ENCODE measurements around the gene ATG5.

ATG5 gene

DNA sequence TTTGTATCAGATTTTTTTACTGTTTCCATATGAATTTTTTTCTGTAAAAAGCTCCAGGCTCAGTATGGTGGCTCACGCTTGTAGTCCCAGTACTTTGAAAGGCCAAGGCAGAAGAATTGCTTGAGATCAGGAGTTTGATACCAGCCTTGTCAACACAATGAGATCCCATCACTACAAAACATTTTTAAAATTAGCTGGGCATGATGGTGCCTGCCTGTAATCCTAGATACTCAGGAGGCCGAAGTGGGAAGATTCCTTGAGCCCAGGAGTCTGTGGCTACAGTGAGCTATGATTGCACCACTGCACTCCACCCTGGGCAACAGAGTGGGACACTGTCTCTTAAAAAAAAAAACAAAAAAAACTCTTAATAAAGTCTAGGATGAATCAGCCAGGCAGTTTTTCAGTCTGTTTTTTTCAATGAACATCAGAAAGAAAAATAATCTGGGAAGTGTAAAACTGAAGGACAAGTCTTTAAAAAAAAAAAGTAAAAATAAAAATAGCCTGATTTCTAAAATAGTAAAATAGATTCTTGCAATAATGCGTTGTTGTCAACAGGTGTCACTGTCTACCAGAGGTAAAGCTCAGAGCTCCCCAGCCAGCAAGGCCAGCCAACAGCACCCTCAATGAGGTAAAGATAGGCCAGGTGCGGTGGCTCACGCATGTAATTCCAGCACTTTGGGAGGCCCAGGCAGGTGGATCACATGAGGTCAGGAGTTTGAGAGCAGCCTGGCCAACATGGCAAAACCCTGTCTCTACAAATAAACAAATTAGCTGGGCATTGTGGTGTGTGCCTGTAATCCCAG, 9.3 kb upstream of the ATG5 start:
- no peaks in the 10 kb centered on the region for H3K79me2 ChIP-seq (ENCODE audit: control insufficient read depth, insufficient read depth, low read length, poor library complexity)
- H3K4ac ChIP-seq (ENCODE audit: low read depth, low read length) = no peak overlapping the region
- no CpG with 5 or more reads among the region's 5 CpGs for WGBS (ENCODE audit: extremely low coverage, insufficient coverage, insufficient read length)
- no peaks in the 10 kb centered on the region for H3K36me3 ChIP-seq (ENCODE audit: control insufficient read depth in 1 of 2, insufficient read depth in 2 of 2, low read length in 2 of 2)
- no peak overlapping the region for H4K8ac ChIP-seq (ENCODE audit: low read depth, low read length)
- no peak overlapping the region for H3K27ac ChIP-seq (ENCODE audit: low read depth, low read length)
- DNase-seq = peak; percentile 58 to 84
- H2AFZ ChIP-seq (ENCODE audit: insufficient read depth, low read length, poor library complexity) = no peak overlapping the region
- no peak overlapping the region for H2BK120ac ChIP-seq (ENCODE audit: insufficient read depth, low read length, poor library complexity)
- H3K4me1 ChIP-seq (ENCODE audit: control insufficient read depth in 1 of 2, insufficient read depth in 2 of 2, low read length in 2 of 2) = no peaks in the 10 kb centered on the region
- H3K23ac ChIP-seq (ENCODE audit: low read length) = no peak overlapping the region
- no peak overlapping the region for H4K12ac ChIP-seq (ENCODE audit: low read depth, low read length)
- no peak overlapping the region for H2AK5ac ChIP-seq (ENCODE audit: low read length)
- H2BK5ac ChIP-seq (ENCODE audit: low read depth, low read length, poor library complexity) = no peak overlapping the region
- H3K18ac ChIP-seq (ENCODE audit: low read length) = no peak overlapping the region
- no peaks in the 10 kb centered on the region for H3K9me3 ChIP-seq (ENCODE audit: insufficient read depth, low read depth, low read length)
- H3K14ac ChIP-seq (ENCODE audit: low read length) = no peak overlapping the region
- no peak overlapping the region for H2BK12ac ChIP-seq (ENCODE audit: low read length)
- no peak overlapping the region for H3K9ac ChIP-seq (ENCODE audit: low read length)
- H3K27me3 ChIP-seq (ENCODE audit: insufficient read depth, low read length) = no peaks in the 10 kb centered on the region
- no peak overlapping the region for H3K4me3 ChIP-seq (ENCODE audit: low read depth, low read length)
- no peaks in the 10 kb centered on the region for H3K79me1 ChIP-seq (ENCODE audit: low read length)
- H3K4me2 ChIP-seq (ENCODE audit: low read length) = no peak overlapping the region
- H4K91ac ChIP-seq (ENCODE audit: low read depth, low read length) = no peak overlapping the region

DNA sequence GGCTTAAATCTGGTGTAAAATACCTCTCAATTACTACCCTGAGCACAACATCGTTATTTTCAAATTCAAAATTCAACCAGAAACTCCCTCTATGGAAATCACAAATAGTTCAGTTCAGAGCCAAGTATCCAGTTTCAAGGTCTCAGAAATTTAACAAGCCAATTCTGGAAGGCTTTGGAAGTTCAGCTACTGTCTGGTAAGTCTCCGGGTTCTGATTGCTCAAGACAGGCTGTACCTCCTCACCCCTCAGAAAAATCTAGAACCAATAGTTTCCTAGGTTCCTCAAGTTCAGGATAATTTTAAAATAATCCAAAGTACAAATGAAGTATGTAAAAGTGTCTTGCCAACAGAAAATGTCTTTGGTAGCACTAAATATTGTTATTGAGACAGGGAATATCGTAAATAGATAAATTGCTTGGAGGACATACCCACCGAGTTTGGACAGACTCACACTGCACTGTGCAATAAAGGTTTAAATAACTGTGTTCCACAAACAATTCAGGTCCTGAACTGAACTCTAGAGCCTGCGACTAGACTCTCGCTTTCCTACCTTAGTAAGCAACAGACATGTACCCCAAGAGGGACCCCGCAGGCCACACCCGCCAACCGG, 729 bp downstream of the ATG5 start:
- Histone ChIP-seq H3K9me3 (ENCODE audit: insufficient read depth, low read depth, low read length) (no peaks in the 10 kb centered on the region), H2BK120ac (ENCODE audit: insufficient read depth, low read length, poor library complexity) (peak overlapping the region; percentile 49), H2AFZ (ENCODE audit: insufficient read depth, low read length, poor library complexity) (peak overlapping the region; percentile 19), H3K4me2 (ENCODE audit: low read length) (peak overlapping the region; percentile 92), H3K9ac (ENCODE audit: low read length) (peak overlapping the region; percentile 82), H2AK5ac (ENCODE audit: low read length) (no peak overlapping the region), H3K79me2 (ENCODE audit: control insufficient read depth, insufficient read depth, low read length, poor library complexity) (peaks cover 6% of the 10 kb centered on the region), H3K4me3 (ENCODE audit: low read depth, low read length) (peak overlapping the region; percentile 88), H3K27me3 (ENCODE audit: insufficient read depth, low read length) (no peaks in the 10 kb centered on the region), H3K18ac (ENCODE audit: low read length) (peak overlapping the region; percentile 66), H3K4me1 (ENCODE audit: control insufficient read depth in 1 of 2, insufficient read depth in 2 of 2, low read length in 2 of 2) (peaks cover 0 to 2% of the 10 kb centered on the region in 2 experiments), H4K91ac (ENCODE audit: low read depth, low read length) (peak overlapping the region; percentile 47), H3K23ac (ENCODE audit: low read length) (no peak overlapping the region), H3K79me1 (ENCODE audit: low read length) (peaks cover 5% of the 10 kb centered on the region), H2BK5ac (ENCODE audit: low read depth, low read length, poor library complexity) (peak overlapping the region; percentile 44), H4K8ac (ENCODE audit: low read depth, low read length) (peak overlapping the region; percentile 88), H3K36me3 (ENCODE audit: control insufficient read depth in 1 of 2, insufficient read depth in 2 of 2, low read length in 2 of 2) (no peaks in the 10 kb centered on the region), H3K14ac (ENCODE audit: low read length) (peak overlapping the region; percentile 56), H3K4ac (ENCODE audit: low read depth, low read length) (peak overlapping the region; percentile 8), H4K12ac (ENCODE audit: low read depth, low read length) (peak overlapping the region; percentile 72), H3K27ac (ENCODE audit: low read depth, low read length) (peak overlapping the region; percentile 93), H2BK12ac (ENCODE audit: low read length) (no peak overlapping the region)
- peak in 1 of 2 donors; percentile 11 for DNase-seq
- WGBS (ENCODE audit: extremely low coverage, insufficient coverage, insufficient read length) = no CpG with 5 or more reads among the region's 9 CpGs

DNA sequence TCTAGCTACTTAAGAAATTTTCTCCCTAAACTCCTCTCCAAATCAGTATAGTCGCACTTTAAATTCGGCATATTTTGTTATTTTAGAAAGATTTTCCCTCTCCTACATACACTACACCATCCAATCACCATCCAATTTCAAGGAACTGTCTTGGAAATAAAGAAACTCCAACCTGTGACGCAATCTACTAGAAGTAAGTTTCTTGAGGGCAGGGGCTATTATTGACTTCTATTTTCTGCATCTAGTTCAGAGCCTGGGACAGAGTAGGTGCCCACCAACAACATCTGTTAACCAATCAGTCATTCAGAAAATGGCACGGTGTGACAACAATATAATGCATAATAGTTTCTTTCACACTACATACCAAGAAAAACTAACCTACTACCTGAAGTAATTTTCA, 3.6 kb downstream of the ATG5 start:
- peaks cover 6% of the 10 kb centered on the region for H3K79me2 ChIP-seq (ENCODE audit: control insufficient read depth, insufficient read depth, low read length, poor library complexity)
- H3K36me3 ChIP-seq (ENCODE audit: control insufficient read depth in 1 of 2, insufficient read depth in 2 of 2, low read length in 2 of 2) = no peaks in the 10 kb centered on the region
- no peak overlapping the region for H3K4me3 ChIP-seq (ENCODE audit: low read depth, low read length)
- H2AFZ ChIP-seq (ENCODE audit: insufficient read depth, low read length, poor library complexity) = no peak overlapping the region
- no peak overlapping the region for H3K4me2 ChIP-seq (ENCODE audit: low read length)
- no peak overlapping the region for H3K23ac ChIP-seq (ENCODE audit: low read length)
- no peak overlapping the region for H3K4ac ChIP-seq (ENCODE audit: low read depth, low read length)
- no peak overlapping the region for H3K14ac ChIP-seq (ENCODE audit: low read length)
- no CpG with 5 or more reads among the region's 4 CpGs for WGBS (ENCODE audit: extremely low coverage, insufficient coverage, insufficient read length)
- no peak overlapping the region for H2AK5ac ChIP-seq (ENCODE audit: low read length)
- H3K4me1 ChIP-seq (ENCODE audit: control insufficient read depth in 1 of 2, insufficient read depth in 2 of 2, low read length in 2 of 2) = peaks cover 0 to 2% of the 10 kb centered on the region in 2 experiments
- no peak overlapping the region for H2BK5ac ChIP-seq (ENCODE audit: low read depth, low read length, poor library complexity)
- H3K18ac ChIP-seq (ENCODE audit: low read length) = no peak overlapping the region
- no peak for DNase-seq
- H3K79me1 ChIP-seq (ENCODE audit: low read length) = peaks cover 5% of the 10 kb centered on the region
- H3K27me3 ChIP-seq (ENCODE audit: insufficient read depth, low read length) = no peaks in the 10 kb centered on the region
- no peak overlapping the region for H2BK12ac ChIP-seq (ENCODE audit: low read length)
- H4K8ac ChIP-seq (ENCODE audit: low read depth, low read length) = no peak overlapping the region
- H3K9ac ChIP-seq (ENCODE audit: low read length) = no peak overlapping the region
- H4K91ac ChIP-seq (ENCODE audit: low read depth, low read length) = no peak overlapping the region
- no peak overlapping the region for H4K12ac ChIP-seq (ENCODE audit: low read depth, low read length)
- no peak overlapping the region for H2BK120ac ChIP-seq (ENCODE audit: insufficient read depth, low read length, poor library complexity)
- no peak overlapping the region for H3K27ac ChIP-seq (ENCODE audit: low read depth, low read length)
- no peaks in the 10 kb centered on the region for H3K9me3 ChIP-seq (ENCODE audit: insufficient read depth, low read depth, low read length)

DNA sequence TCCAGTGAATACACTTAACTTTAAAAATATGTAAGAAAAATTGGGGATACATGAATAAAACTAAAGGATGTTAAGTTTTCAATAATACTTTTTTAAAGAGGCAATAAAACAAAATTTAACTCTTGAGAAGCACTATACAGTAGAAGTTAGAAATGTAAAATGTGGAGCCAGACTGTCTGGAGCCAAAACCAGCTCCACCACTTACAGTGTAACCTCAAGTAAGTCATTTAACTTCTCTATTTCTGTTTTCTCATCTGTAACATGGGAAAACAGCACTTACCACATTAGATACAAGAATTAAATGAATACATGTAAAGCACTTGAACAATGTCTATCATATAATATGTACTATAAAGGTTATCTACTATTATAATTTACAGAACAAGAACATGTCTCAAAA, 6.7 kb downstream of the ATG5 start:
- Histone ChIP-seq H3K79me1 (ENCODE audit: low read length) (no peaks in the 10 kb centered on the region), H2BK120ac (ENCODE audit: insufficient read depth, low read length, poor library complexity) (no peak overlapping the region), H3K18ac (ENCODE audit: low read length) (no peak overlapping the region), H3K27me3 (ENCODE audit: insufficient read depth, low read length) (no peaks in the 10 kb centered on the region), H2AK5ac (ENCODE audit: low read length) (no peak overlapping the region), H3K4me1 (ENCODE audit: control insufficient read depth in 1 of 2, insufficient read depth in 2 of 2, low read length in 2 of 2) (peaks cover 0 to 1% of the 10 kb centered on the region in 2 experiments), H3K4ac (ENCODE audit: low read depth, low read length) (no peak overlapping the region), H3K79me2 (ENCODE audit: control insufficient read depth, insufficient read depth, low read length, poor library complexity) (peaks cover under 1% of the 10 kb centered on the region), H4K8ac (ENCODE audit: low read depth, low read length) (no peak overlapping the region), H3K27ac (ENCODE audit: low read depth, low read length) (no peak overlapping the region), H4K12ac (ENCODE audit: low read depth, low read length) (no peak overlapping the region), H2BK12ac (ENCODE audit: low read length) (no peak overlapping the region), H4K91ac (ENCODE audit: low read depth, low read length) (no peak overlapping the region), H3K14ac (ENCODE audit: low read length) (no peak overlapping the region), H3K36me3 (ENCODE audit: control insufficient read depth in 1 of 2, insufficient read depth in 2 of 2, low read length in 2 of 2) (peaks cover 3% of the 10 kb centered on the region in 2 experiments), H3K9ac (ENCODE audit: low read length) (no peak overlapping the region), H2BK5ac (ENCODE audit: low read depth, low read length, poor library complexity) (no peak overlapping the region), H3K4me2 (ENCODE audit: low read length) (no peak overlapping the region), H3K23ac (ENCODE audit: low read length) (no peak overlapping the region), H2AFZ (ENCODE audit: insufficient read depth, low read length, poor library complexity) (no peak overlapping the region), H3K9me3 (ENCODE audit: insufficient read depth, low read depth, low read length) (no peaks in the 10 kb centered on the region), H3K4me3 (ENCODE audit: low read depth, low read length) (no peak overlapping the region)
- DNase-seq = no peak

All from trophoblast cell (in vitro differentiated cells and primary cell).